IMR-90 (cell line): ENCODE data around the gene AZI2. TPM values are rescaled to one million over a fixed set of nuclear protein-coding genes. Genes with fewer than 3 reads are reported as not detected.

Experiments used
- ATAC-seq: fragments of 200-7000 bp; cut with Tn5 transposase; 2 replicates; pipeline ENCODE4 v1.9.1; 2020; ENCODE audit warnings: low read depth, mild to moderate bottlenecking, moderate library complexity
- BruUV-seq: library from RNA; stranded (reverse); fragments of 400-500 nt; replicated peaks from 2 replicates; lab custom pipeline; 2021; lab: Mats Ljungman, UMichigan
- CTCF ChIA-PET: fragments of 300-600 bp; formaldehyde crosslinking; extraction: SDS; loops from one replicate; lab custom pipeline; 2021; ENCODE audit warnings: antibody characterized with exemption; lab: Yijun Ruan, JAX
- POLR2A ChIA-PET: fragments of 300-600 bp; sonication (Branson Sonifier 250); formaldehyde crosslinking; loops from one replicate; lab custom pipeline; 2022; ENCODE audit warnings: antibody characterized with exemption; ENCODE audit not compliant: unreplicated experiment; lab: Charles Lee
- DNase-seq: peaks from one replicate; pipeline ENCODE4 v3.0.0; 2013
- H2AFZ ChIP-seq: replicated peaks from 2 replicates; pipeline ENCODE3; 2013; ENCODE audit warnings: low read length, mild to moderate bottlenecking; ENCODE audit not compliant: poor library complexity
- H2AK5ac ChIP-seq: 2 replicates; pipeline ENCODE4 v1.6.1; 2013; ENCODE audit warnings: low read depth, low read length, inconsistent platforms
- H2AK9ac ChIP-seq: replicated peaks from 2 replicates; pipeline ENCODE3; 2013; ENCODE audit warnings: mild to moderate bottlenecking, low read depth, low read length, moderate library complexity; ENCODE audit not compliant: poor library complexity
- H2BK120ac ChIP-seq: 2 replicates; pipeline ENCODE4 v1.6.1; 2013; ENCODE audit warnings: low read depth, low read length, inconsistent platforms
- H2BK15ac ChIP-seq: 3 replicates; pipeline ENCODE4 v1.6.1; 2013; ENCODE audit warnings: low read depth, low read length, inconsistent platforms
- H2BK20ac ChIP-seq: 2 replicates; pipeline ENCODE4 v1.6.1; 2013; ENCODE audit warnings: low read depth, mild to moderate bottlenecking, inconsistent platforms, low read length, moderate library complexity
- H2BK5ac ChIP-seq: 2 replicates; pipeline ENCODE4 v1.6.1; 2013; ENCODE audit warnings: mild to moderate bottlenecking, low read depth, low read length, inconsistent platforms; ENCODE audit not compliant: poor library complexity, severe bottlenecking
- H3K14ac ChIP-seq: replicated peaks from 2 replicates; pipeline ENCODE4 v1.6.1; 2013; ENCODE audit warnings: low read depth, low read length, inconsistent platforms
- H3K18ac ChIP-seq: 2 replicates; pipeline ENCODE4 v1.6.1; 2013; ENCODE audit warnings: low read depth, low read length, control low read depth
- H3K23ac ChIP-seq: 2 replicates; pipeline ENCODE4 v1.6.1; 2013; ENCODE audit warnings: low read depth, low read length, inconsistent platforms
- H3K27ac ChIP-seq: 2 replicates; pipeline ENCODE4 v1.5.1; 2013; ENCODE audit warnings: mild to moderate bottlenecking, control low read depth, low read length; ENCODE audit not compliant: insufficient read depth
- H3K27me3 ChIP-seq: 2 replicates; pipeline ENCODE4 v1.6.1; 2013; ENCODE audit warnings: low read length; ENCODE audit not compliant: control insufficient read depth, insufficient read depth
- H3K36me3 ChIP-seq: 2 replicates; pipeline ENCODE4 v1.6.1; 2013; ENCODE audit warnings: low read length, mixed read lengths; ENCODE audit not compliant: control insufficient read depth, insufficient read depth
- H3K4ac ChIP-seq: 2 replicates; pipeline ENCODE4 v1.6.1; 2013; ENCODE audit warnings: low read depth, low read length, inconsistent platforms
- H3K4me1 ChIP-seq: 2 replicates; pipeline ENCODE4 v1.6.1; 2013; ENCODE audit warnings: low read length, mixed read lengths; ENCODE audit not compliant: control insufficient read depth, insufficient read depth
- H3K4me2 ChIP-seq: 2 replicates; pipeline ENCODE4 v1.6.1; 2013; ENCODE audit warnings: low read depth, mild to moderate bottlenecking, control low read depth, low read length, moderate library complexity
- H3K4me3 ChIP-seq: 2 replicates; pipeline ENCODE4 v1.5.1; 2013; ENCODE audit warnings: low read depth, mild to moderate bottlenecking, control low read depth, low read length, moderate library complexity; ENCODE audit not compliant: insufficient read depth
- H3K56ac ChIP-seq: 2 replicates; pipeline ENCODE4 v1.6.1; 2013; ENCODE audit warnings: low read length, inconsistent platforms; ENCODE audit not compliant: insufficient read depth; ENCODE audit errors: extremely low read depth
- H3K79me1 ChIP-seq, 2 experiments: 2 replicates each; pipeline ENCODE4 v1.6.1; 2013; ENCODE audit warnings: low read length in 2 of 2, inconsistent platforms in 1 of 2, low read depth in 1 of 2
- H3K9ac ChIP-seq: 2 replicates; pipeline ENCODE4 v1.6.1; 2013; ENCODE audit warnings: low read depth, low read length, control low read depth
- H3K9me1 ChIP-seq: 2 replicates; pipeline ENCODE4 v1.6.1; 2013; ENCODE audit warnings: low read length, inconsistent platforms; ENCODE audit not compliant: insufficient read depth
- H3K9me3 ChIP-seq: 2 replicates; pipeline ENCODE4 v1.6.1; 2013; ENCODE audit warnings: low read length; ENCODE audit not compliant: control insufficient read depth, insufficient read depth
- H4K20me1 ChIP-seq: 2 replicates; pipeline ENCODE4 v1.6.1; 2013; ENCODE audit warnings: low read length, inconsistent platforms; ENCODE audit not compliant: insufficient read depth
- H4K5ac ChIP-seq: 2 replicates; pipeline ENCODE4 v1.6.1; 2013; ENCODE audit warnings: mild to moderate bottlenecking, low read depth, low read length, control low read depth
- H4K8ac ChIP-seq, 2 experiments: 2 replicates each; pipeline ENCODE4 v1.6.1; 2013; ENCODE audit warnings: low read depth in 2 of 2, low read length in 2 of 2, control low read depth in 1 of 2, inconsistent platforms in 1 of 2
- H4K91ac ChIP-seq: 2 replicates; pipeline ENCODE4 v1.6.1; 2013; ENCODE audit warnings: low read depth, low read length, inconsistent platforms; ENCODE audit not compliant: insufficient read depth
- BHLHE40 ChIP-seq: fragments of 150-350 bp; IDR thresholded peaks from 2 replicates; pipeline ENCODE4 v1.6.1; 2016; ENCODE audit warnings: mild to moderate bottlenecking, low read depth, low read length
- CEBPB ChIP-seq: IDR thresholded peaks from 2 replicates; pipeline ENCODE4 v1.6.1; 2012; ENCODE audit warnings: low read depth, low read length, improper control_type of control experiment
- CHD1 ChIP-seq: IDR thresholded peaks from 2 replicates; pipeline ENCODE4 v1.6.1; 2012; ENCODE audit warnings: low read depth, low read length, improper control_type of control experiment
- FOS ChIP-seq: fragments of 150-350 bp; IDR thresholded peaks from 2 replicates; pipeline ENCODE4 v1.6.1; 2016; ENCODE audit warnings: low read depth, low read length
- MAFK ChIP-seq: IDR thresholded peaks from 2 replicates; pipeline ENCODE4 v1.6.1; 2012; ENCODE audit warnings: low read depth, low read length, improper control_type of control experiment
- MAZ ChIP-seq: IDR thresholded peaks from 2 replicates; pipeline ENCODE4 v1.6.1; 2012; ENCODE audit warnings: low read depth, mild to moderate bottlenecking, low read length, improper control_type of control experiment, moderate library complexity, borderline replicate concordance
- MXI1 ChIP-seq: IDR thresholded peaks from 2 replicates; pipeline ENCODE4 v1.6.1; 2012; ENCODE audit warnings: low read depth, mild to moderate bottlenecking, low read length, moderate library complexity, borderline replicate concordance
- NFE2L2 ChIP-seq: fragments of 150-350 bp; IDR thresholded peaks from 2 replicates; pipeline ENCODE4 v1.6.1; 2016; ENCODE audit warnings: low read depth, mild to moderate bottlenecking, low read length
- POLR2A ChIP-seq: IDR thresholded peaks from 2 replicates; pipeline ENCODE4 v1.6.1; 2012; ENCODE audit warnings: mild to moderate bottlenecking, low read depth, low read length
- RAD21 ChIP-seq: IDR thresholded peaks from 2 replicates; pipeline ENCODE4 v1.6.1; 2012; ENCODE audit warnings: low read length, improper control_type of control experiment
- RCOR1 ChIP-seq: IDR thresholded peaks from 2 replicates; pipeline ENCODE4 v1.6.1; 2012; ENCODE audit warnings: mild to moderate bottlenecking, low read length, improper control_type of control experiment; ENCODE audit not compliant: insufficient replicate concordance
- RFX5 ChIP-seq: IDR thresholded peaks from 2 replicates; pipeline ENCODE4 v1.8.0; 2012; ENCODE audit warnings: low read depth, mild to moderate bottlenecking, low read length, moderate library complexity
- SMC3 ChIP-seq: fragments of 150-350 bp; IDR thresholded peaks from 2 replicates; pipeline ENCODE4 v1.6.1; 2016; ENCODE audit warnings: low read depth, mild to moderate bottlenecking, antibody characterized with exemption, low read length, moderate library complexity
- WGBS, 2 experiments: methylation state at CpG; one replicate each; pipeline versions ENCODE4 v1.1.5 to v1.1.7; 2013; ENCODE audit warnings: missing lambda C conversion rate in 2 of 2; ENCODE audit not compliant: insufficient read length in 1 of 2; ENCODE audit errors: extremely low coverage in 2 of 2; 5-methylcytosine and 5-hydroxymethylcytosine counted together
- dilution Hi-C: fragments of 300-500 bp; cut with HindIII; formaldehyde crosslinking; loops from one replicate; pipeline ENCODE4 v1.14.3; 2018; ENCODE audit warnings: low sequenced_read_pairs; ENCODE audit not compliant: unreplicated experiment
- in situ Hi-C: fragments of 300-500 bp; cut with MboI; formaldehyde crosslinking; loops from 3 replicates; pipeline ENCODE4 v1.14.3; 2019; ENCODE audit warnings: low sequenced_read_pairs, inconsistent platforms, mixed read lengths
- intact Hi-C: fragments of 100-400 bp; cut with micrococcal nuclease; formaldehyde crosslinking; loops from 2 replicates; pipeline ENCODE4 v1.10.0; 2022
- polyA plus RNA-seq, 3 experiments: library from polyadenylated mRNA; depleted of rRNA; stranded (reverse); fragments of >200 nt; gene quantifications; 2 replicates each; pipeline ENCODE4 v1.2.3, GENCODE V29; 2012; ENCODE audit warnings: low replicate concordance in 1 of 3
- total RNA-seq: library from RNA; depleted of rRNA; stranded (reverse); fragments of >200 nt; gene quantifications from 2 replicates; pipeline ENCODE4 v1.2.3, GENCODE V29; 2012
- TF ChIP-seq, protein P1 (sequence below): fragments of 150-350 bp; IDR thresholded peaks from 2 replicates; pipeline ENCODE4 v1.6.1; 2016; ENCODE audit warnings: low read depth, mild to moderate bottlenecking, low read length, moderate library complexity, borderline replicate concordance
- TF ChIP-seq, protein P2 (sequence below): fragments of 150-350 bp; IDR thresholded peaks from 2 replicates; pipeline ENCODE4 v1.6.1; 2017; ENCODE audit warnings: mild to moderate bottlenecking, antibody characterized with exemption, low read length, low read depth
- TF ChIP-seq, protein P3 (sequence below): conservative IDR thresholded peaks from 2 replicates; pipeline ENCODE4 v1.5.1; 2012; ENCODE audit warnings: mild to moderate bottlenecking, low read depth, low read length, improper control_type of control experiment

AZI2 gene
- total and polyA plus RNA-seq, 2 of the 4 experiments (the other 2 are of a cell fraction), result 30.1 to 52.5 TPM

DNA sequence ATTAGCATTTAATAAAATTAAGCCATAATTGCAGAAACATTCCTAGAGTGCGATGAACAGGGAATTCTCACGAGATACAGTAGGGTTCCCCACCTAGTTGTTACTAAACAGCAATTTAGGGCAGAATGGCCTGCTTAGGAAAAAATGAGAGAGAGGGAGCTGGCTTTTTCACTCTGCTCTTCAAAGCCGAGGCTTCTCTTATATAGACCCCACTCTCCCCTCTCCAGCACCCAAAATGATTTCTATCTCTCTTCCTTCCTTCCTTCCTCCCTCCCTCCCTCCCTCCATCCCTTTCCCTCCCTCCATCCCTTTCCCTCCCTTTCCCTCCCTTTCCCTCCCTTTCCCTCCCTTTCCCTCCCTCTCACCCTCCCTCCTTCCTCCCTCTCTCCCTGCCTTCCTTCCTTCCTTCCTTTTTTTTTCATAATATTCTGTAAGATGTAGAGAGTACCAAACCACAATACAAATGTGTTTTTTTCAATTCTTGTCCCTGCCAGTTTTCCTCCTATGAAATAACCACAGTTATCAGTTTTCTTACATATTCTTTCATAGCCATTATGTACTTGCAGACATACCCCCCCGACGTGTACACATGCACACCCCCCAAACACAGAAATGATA is 48.2 kb downstream of the AZI2 start:
- Histone ChIP-seq H4K91ac (no peak overlapping the region), H4K5ac (no peak overlapping the region), H3K56ac (no peak overlapping the region), H3K9ac (no peak overlapping the region), H3K4me2 (no peak overlapping the region), H3K14ac (no peak overlapping the region), H2AK9ac (no peak overlapping the region), H2BK20ac (no peak overlapping the region), H2AFZ (no peak overlapping the region), H3K27ac (no peak overlapping the region), H3K36me3 (no peaks in the 10 kb centered on the region), H4K8ac (no peak overlapping the region), H4K20me1 (no peaks in the 10 kb centered on the region), H3K4ac (no peak overlapping the region), H2BK15ac (no peak overlapping the region), H3K9me3 (no peaks in the 10 kb centered on the region), H3K9me1 (no peaks in the 10 kb centered on the region), H2BK120ac (no peak overlapping the region), H2BK5ac (no peak overlapping the region), H3K27me3 (no peaks in the 10 kb centered on the region), H3K4me1 (no peaks in the 10 kb centered on the region), H2AK5ac (no peak overlapping the region), H3K23ac (no peak overlapping the region), H3K4me3 (no peak overlapping the region), H3K18ac (no peak overlapping the region), H3K79me1 (no peaks in the 10 kb centered on the region)
- dilution Hi-C loops (no loop called here), intact Hi-C loops (no loop called here), in situ Hi-C loops (no loop called here)
- ChIA-PET CTCF (interaction anchor here (0.5 kb wide), 1 partner anchor 154 kb away, joined by 3 read pairs; no protein-coding TSS in a partner anchor), POLR2A (no interaction called here)
- ATAC-seq, result no peak
- TF ChIP-seq RCOR1 (no peak), CHD1 (no peak), FOS (no peak), RFX5 (no peak), MAZ (no peak), SMC3 (no peak), CEBPB (no peak), POLR2A (no peak), NFE2L2 (no peak), MAFK (no peak), RAD21 (no peak), BHLHE40 (no peak), MXI1 (no peak)
- TF ChIP-seq, protein P1, sequence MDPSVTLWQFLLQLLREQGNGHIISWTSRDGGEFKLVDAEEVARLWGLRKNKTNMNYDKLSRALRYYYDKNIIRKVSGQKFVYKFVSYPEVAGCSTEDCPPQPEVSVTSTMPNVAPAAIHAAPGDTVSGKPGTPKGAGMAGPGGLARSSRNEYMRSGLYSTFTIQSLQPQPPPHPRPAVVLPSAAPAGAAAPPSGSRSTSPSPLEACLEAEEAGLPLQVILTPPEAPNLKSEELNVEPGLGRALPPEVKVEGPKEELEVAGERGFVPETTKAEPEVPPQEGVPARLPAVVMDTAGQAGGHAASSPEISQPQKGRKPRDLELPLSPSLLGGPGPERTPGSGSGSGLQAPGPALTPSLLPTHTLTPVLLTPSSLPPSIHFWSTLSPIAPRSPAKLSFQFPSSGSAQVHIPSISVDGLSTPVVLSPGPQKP, result no peak
- TF ChIP-seq, protein P2, sequence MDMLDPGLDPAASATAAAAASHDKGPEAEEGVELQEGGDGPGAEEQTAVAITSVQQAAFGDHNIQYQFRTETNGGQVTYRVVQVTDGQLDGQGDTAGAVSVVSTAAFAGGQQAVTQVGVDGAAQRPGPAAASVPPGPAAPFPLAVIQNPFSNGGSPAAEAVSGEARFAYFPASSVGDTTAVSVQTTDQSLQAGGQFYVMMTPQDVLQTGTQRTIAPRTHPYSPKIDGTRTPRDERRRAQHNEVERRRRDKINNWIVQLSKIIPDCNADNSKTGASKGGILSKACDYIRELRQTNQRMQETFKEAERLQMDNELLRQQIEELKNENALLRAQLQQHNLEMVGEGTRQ, result no peak
- TF ChIP-seq, protein P3, sequence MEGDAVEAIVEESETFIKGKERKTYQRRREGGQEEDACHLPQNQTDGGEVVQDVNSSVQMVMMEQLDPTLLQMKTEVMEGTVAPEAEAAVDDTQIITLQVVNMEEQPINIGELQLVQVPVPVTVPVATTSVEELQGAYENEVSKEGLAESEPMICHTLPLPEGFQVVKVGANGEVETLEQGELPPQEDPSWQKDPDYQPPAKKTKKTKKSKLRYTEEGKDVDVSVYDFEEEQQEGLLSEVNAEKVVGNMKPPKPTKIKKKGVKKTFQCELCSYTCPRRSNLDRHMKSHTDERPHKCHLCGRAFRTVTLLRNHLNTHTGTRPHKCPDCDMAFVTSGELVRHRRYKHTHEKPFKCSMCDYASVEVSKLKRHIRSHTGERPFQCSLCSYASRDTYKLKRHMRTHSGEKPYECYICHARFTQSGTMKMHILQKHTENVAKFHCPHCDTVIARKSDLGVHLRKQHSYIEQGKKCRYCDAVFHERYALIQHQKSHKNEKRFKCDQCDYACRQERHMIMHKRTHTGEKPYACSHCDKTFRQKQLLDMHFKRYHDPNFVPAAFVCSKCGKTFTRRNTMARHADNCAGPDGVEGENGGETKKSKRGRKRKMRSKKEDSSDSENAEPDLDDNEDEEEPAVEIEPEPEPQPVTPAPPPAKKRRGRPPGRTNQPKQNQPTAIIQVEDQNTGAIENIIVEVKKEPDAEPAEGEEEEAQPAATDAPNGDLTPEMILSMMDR, result no peak
- WGBS, 2 experiments, result no CpG with 5 or more reads among the region's 5 CpGs
- no TSS peak for BruUV-seq
- DNase-seq, result no peak
